WTC11 (cell line): ENCODE data around the gene LFNG. TPM values are rescaled to one million over a fixed set of nuclear protein-coding genes. Genes with fewer than 3 reads are reported as not detected.

Experiments
- ATAC-seq: fragments of 200-7000 bp; cut with Tn5 transposase; 2 replicates; pipeline ENCODE4 v1.10.0; 2021; ENCODE audit warnings: mild to moderate bottlenecking, moderate library complexity
- CTCF ChIA-PET: fragments of 300-600 bp; sonication (Branson Sonifier 250); formaldehyde crosslinking; loops from one replicate; lab custom pipeline; 2021; ENCODE audit warnings: antibody characterized with exemption; lab: Charles Lee
- POLR2A ChIA-PET: fragments of 350-600 bp; sonication (Branson Sonifier 250); formaldehyde crosslinking; loops from one replicate; lab custom pipeline; 2021; ENCODE audit warnings: antibody characterized with exemption; lab: Charles Lee
- DNase-seq: peaks from one replicate; pipeline ENCODE4 v3.0.0; 2021; ENCODE audit warnings: low spot score
- H3K27ac Mint-ChIP-seq: 2 replicates; pipeline ENCODE4 v1.8.0; 2021; ENCODE audit warnings: mixed read lengths
- H3K27me3 Mint-ChIP-seq: 2 replicates; pipeline ENCODE4 v1.8.0; 2021; ENCODE audit warnings: low read depth, mild to moderate bottlenecking, moderate library complexity, mixed read lengths
- H3K36me3 Mint-ChIP-seq: 2 replicates; pipeline ENCODE4 v1.8.0; 2021; ENCODE audit warnings: mixed read lengths
- H3K4me1 Mint-ChIP-seq: 2 replicates; pipeline ENCODE4 v1.8.0; 2022; ENCODE audit warnings: mixed read lengths
- H3K4me3 Mint-ChIP-seq: 2 replicates; pipeline ENCODE4 v1.8.0; 2021; ENCODE audit warnings: mild to moderate bottlenecking, moderate library complexity, mixed read lengths
- H3K9me3 Mint-ChIP-seq: 2 replicates; pipeline ENCODE4 v1.8.0; 2021; ENCODE audit warnings: mixed read lengths
- ETV6 ChIP-seq: sonication (generic); formaldehyde crosslinking; IDR thresholded peaks from 2 replicates; pipeline ENCODE4 v1.8.1; 2022; ENCODE audit warnings: mild to moderate bottlenecking, missing genetic modification reagents
- JAZF1 ChIP-seq: fragments of 250-450 bp; sonication (Bioruptor Pico); IDR thresholded peaks from 2 replicates; pipeline ENCODE4 v1.9.0; 2021; ENCODE audit warnings: moderate library complexity, mild to moderate bottlenecking, inconsistent platforms
- NR1H2 ChIP-seq: sonication (generic); formaldehyde crosslinking; IDR thresholded peaks from 2 replicates; pipeline ENCODE4 v1.9.0; 2021; ENCODE audit warnings: mild to moderate bottlenecking, moderate library complexity, missing genetic modification reagents
- SMAD3 ChIP-seq: sonication (generic); formaldehyde crosslinking; IDR thresholded peaks from 2 replicates; pipeline ENCODE4 v1.8.0; 2022; ENCODE audit warnings: missing genetic modification reagents, mild to moderate bottlenecking, borderline replicate concordance
- SMAD4 ChIP-seq: sonication (generic); formaldehyde crosslinking; IDR thresholded peaks from 2 replicates; pipeline ENCODE4 v1.8.0; 2022; ENCODE audit warnings: mild to moderate bottlenecking, missing genetic modification reagents
- SOX15 ChIP-seq: fragments of 250-450 bp; sonication (Bioruptor Pico); IDR thresholded peaks from 2 replicates; pipeline ENCODE4 v1.9.0; 2021; ENCODE audit warnings: mild to moderate bottlenecking
- TP53 ChIP-seq: sonication (generic); formaldehyde crosslinking; IDR thresholded peaks from 2 replicates; pipeline ENCODE4 v1.8.1; 2023; ENCODE audit warnings: mild to moderate bottlenecking, missing genetic modification reagents
- ZNF121 ChIP-seq: sonication (generic); formaldehyde crosslinking; IDR thresholded peaks from 2 replicates; pipeline ENCODE4 v1.8.0; 2023; ENCODE audit warnings: missing genetic modification reagents
- ZNF423 ChIP-seq: fragments of 250-450 bp; sonication (Bioruptor Pico); IDR thresholded peaks from 2 replicates; pipeline ENCODE4 v2.1.2; 2022; ENCODE audit warnings: mild to moderate bottlenecking, moderate library complexity
- ZNF671 ChIP-seq: fragments of 250-450 bp; sonication (Bioruptor Pico); IDR thresholded peaks from 2 replicates; pipeline ENCODE4 v1.8.0; 2021; ENCODE audit warnings: mild to moderate bottlenecking
- total RNA-seq: library from RNA; stranded (reverse); gene quantifications from 3 replicates; pipeline ENCODE4 v1.2.3, GENCODE V29; 2021
- TF ChIP-seq, protein P1 (sequence below): sonication (generic); formaldehyde crosslinking; IDR thresholded peaks from 2 replicates; pipeline ENCODE4 v1.8.0; 2022; ENCODE audit warnings: mild to moderate bottlenecking, missing genetic modification reagents
- TF ChIP-seq, protein P2 (sequence below): sonication (generic); formaldehyde crosslinking; IDR thresholded peaks from 2 replicates; pipeline ENCODE4 v1.8.1; 2023; ENCODE audit warnings: mild to moderate bottlenecking, moderate library complexity, missing genetic modification reagents
- TF ChIP-seq, protein P3 (sequence below): sonication (generic); formaldehyde crosslinking; IDR thresholded peaks from 2 replicates; pipeline ENCODE4 v1.8.1; 2022; ENCODE audit warnings: mild to moderate bottlenecking, moderate library complexity, missing genetic modification reagents
- TF ChIP-seq, protein P4 (sequence below): sonication (generic); formaldehyde crosslinking; IDR thresholded peaks from 2 replicates; pipeline ENCODE4 v1.8.1; 2022; ENCODE audit warnings: mild to moderate bottlenecking, missing genetic modification reagents, moderate library complexity, borderline replicate concordance
- TF ChIP-seq, protein P5 (sequence below): sonication (generic); formaldehyde crosslinking; IDR thresholded peaks from 2 replicates; pipeline ENCODE4 v1.8.1; 2023; ENCODE audit warnings: mild to moderate bottlenecking, missing genetic modification reagents, borderline replicate concordance
- TF ChIP-seq, protein P6 (sequence below): sonication (generic); formaldehyde crosslinking; IDR thresholded peaks from 2 replicates; pipeline ENCODE4 v1.8.0; 2022; ENCODE audit warnings: missing genetic modification reagents
- TF ChIP-seq, protein P7 (sequence below): sonication (generic); formaldehyde crosslinking; IDR thresholded peaks from 2 replicates; pipeline ENCODE4 v1.8.0; 2023; ENCODE audit warnings: missing genetic modification reagents
- TF ChIP-seq, protein P8 (sequence below): fragments of 250-450 bp; sonication (Bioruptor Pico); IDR thresholded peaks from 2 replicates; pipeline ENCODE4 v2.1.2; 2022; ENCODE audit warnings: mild to moderate bottlenecking, moderate library complexity

Gene LFNG
- total RNA-seq, 1 experiment from 2014 or later, result 29.4 TPM

DNA sequence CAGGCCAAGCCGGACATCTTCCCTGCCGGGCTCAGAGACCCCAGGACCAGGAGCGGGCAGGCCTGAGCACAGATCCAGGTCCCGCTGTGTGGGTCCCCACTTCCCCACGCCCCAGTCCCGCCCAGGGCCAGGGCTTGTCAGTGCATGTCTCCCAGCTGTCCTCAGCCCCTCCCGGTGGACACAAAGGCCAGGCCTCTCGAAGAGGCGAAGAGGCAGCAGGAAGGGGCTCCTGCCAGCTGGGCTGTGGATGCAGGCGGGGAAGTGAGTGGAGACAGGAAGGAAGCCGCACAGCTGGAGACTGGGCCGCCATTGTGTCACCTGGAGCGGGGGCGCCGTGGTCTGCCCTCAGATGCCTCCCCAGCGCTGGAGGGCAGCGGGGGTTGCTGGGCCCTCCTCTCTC lies 48.2 kb upstream of the LFNG start (continued):
- TF ChIP-seq, protein P1, sequence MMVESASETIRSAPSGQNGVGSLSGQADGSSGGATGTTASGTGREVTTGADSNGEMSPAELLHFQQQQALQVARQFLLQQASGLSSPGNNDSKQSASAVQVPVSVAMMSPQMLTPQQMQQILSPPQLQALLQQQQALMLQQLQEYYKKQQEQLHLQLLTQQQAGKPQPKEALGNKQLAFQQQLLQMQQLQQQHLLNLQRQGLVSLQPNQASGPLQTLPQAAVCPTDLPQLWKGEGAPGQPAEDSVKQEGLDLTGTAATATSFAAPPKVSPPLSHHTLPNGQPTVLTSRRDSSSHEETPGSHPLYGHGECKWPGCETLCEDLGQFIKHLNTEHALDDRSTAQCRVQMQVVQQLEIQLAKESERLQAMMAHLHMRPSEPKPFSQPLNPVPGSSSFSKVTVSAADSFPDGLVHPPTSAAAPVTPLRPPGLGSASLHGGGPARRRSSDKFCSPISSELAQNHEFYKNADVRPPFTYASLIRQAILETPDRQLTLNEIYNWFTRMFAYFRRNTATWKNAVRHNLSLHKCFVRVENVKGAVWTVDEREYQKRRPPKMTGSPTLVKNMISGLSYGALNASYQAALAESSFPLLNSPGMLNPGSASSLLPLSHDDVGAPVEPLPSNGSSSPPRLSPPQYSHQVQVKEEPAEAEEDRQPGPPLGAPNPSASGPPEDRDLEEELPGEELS (CRISPR knock-in tag), result peak; percentile 82
- 0 out of 2 replicates have a peak, but pooled peaks have one; percentile 43 for TF ChIP-seq ZNF121 (CRISPR knock-in tag)
- TF ChIP-seq, protein P2, sequence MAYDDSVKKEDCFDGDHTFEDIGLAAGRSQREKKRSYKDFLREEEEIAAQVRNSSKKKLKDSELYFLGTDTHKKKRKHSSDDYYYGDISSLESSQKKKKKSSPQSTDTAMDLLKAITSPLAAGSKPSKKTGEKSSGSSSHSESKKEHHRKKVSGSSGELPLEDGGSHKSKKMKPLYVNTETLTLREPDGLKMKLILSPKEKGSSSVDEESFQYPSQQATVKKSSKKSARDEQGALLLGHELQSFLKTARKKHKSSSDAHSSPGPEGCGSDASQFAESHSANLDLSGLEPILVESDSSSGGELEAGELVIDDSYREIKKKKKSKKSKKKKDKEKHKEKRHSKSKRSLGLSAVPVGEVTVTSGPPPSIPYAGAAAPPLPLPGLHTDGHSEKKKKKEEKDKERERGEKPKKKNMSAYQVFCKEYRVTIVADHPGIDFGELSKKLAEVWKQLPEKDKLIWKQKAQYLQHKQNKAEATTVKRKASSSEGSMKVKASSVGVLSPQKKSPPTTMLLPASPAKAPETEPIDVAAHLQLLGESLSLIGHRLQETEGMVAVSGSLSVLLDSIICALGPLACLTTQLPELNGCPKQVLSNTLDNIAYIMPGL (CRISPR knock-in tag), result peak; percentile 33; the same call in 1 of the 2 replicates
- TF ChIP-seq, protein P3, sequence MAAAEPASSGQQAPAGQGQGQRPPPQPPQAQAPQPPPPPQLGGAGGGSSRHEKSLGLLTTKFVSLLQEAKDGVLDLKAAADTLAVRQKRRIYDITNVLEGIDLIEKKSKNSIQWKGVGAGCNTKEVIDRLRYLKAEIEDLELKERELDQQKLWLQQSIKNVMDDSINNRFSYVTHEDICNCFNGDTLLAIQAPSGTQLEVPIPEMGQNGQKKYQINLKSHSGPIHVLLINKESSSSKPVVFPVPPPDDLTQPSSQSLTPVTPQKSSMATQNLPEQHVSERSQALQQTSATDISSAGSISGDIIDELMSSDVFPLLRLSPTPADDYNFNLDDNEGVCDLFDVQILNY (CRISPR knock-in tag), result 0 out of 2 replicates have a peak, but pooled peaks have one; percentile 55
- peak; percentile 72 for TF ChIP-seq ZNF423 (CRISPR knock-in tag)
- TF ChIP-seq, all 79 proteins: peak for 8

DNA sequence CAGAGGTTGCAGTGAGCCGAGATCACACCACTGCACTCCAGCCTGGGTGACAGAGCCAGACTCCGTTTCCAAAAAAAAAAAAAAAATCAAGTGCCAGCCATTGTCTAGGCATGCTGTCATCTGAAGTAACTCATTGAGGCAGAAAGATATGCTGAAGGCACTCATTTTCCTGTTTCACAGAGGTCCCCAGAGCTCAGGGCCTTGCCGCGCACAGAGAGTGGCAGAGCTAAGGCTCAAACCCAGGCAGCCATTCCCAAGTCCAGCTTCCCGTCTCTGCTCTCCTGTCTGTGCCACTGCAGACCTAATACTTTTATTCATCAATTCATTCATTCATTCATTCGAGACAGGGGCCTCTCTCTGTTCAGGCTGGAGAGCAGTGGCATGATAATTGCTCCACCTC lies 46.8 kb upstream of the LFNG start:
- ATAC-seq, result no peak
- H3K36me3 Mint-ChIP-seq, result no peaks in the 10 kb centered on the region
- peaks cover 39% of the 10 kb centered on the region for H3K4me1 Mint-ChIP-seq
- no peak for DNase-seq
- ChIA-PET CTCF (interaction anchor here (0.9 to 9.8 kb wide), 3 partner anchors 21 to 251 kb away, joined by 3 to 288 read pairs (median 66); no protein-coding TSS in a partner anchor), POLR2A (no interaction called here)
- H3K27me3 Mint-ChIP-seq, result no peaks in the 10 kb centered on the region
- H3K27ac Mint-ChIP-seq, result no peak overlapping the region
- H3K4me3 Mint-ChIP-seq, result no peak overlapping the region
- H3K9me3 Mint-ChIP-seq, result no peaks in the 10 kb centered on the region
- TF ChIP-seq, protein P4, sequence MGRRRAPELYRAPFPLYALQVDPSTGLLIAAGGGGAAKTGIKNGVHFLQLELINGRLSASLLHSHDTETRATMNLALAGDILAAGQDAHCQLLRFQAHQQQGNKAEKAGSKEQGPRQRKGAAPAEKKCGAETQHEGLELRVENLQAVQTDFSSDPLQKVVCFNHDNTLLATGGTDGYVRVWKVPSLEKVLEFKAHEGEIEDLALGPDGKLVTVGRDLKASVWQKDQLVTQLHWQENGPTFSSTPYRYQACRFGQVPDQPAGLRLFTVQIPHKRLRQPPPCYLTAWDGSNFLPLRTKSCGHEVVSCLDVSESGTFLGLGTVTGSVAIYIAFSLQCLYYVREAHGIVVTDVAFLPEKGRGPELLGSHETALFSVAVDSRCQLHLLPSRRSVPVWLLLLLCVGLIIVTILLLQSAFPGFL (CRISPR knock-in tag), result no peak
- TF ChIP-seq SMAD4 (no peak), NR1H2 (CRISPR knock-in tag) (no peak), SOX15 (CRISPR knock-in tag) (no peak), ETV6 (CRISPR knock-in tag) (no peak), ZNF671 (CRISPR knock-in tag) (no peak), TP53 (CRISPR knock-in tag) (no peak), JAZF1 (no peak), SMAD3 (no peak)
- TF ChIP-seq, protein P5, sequence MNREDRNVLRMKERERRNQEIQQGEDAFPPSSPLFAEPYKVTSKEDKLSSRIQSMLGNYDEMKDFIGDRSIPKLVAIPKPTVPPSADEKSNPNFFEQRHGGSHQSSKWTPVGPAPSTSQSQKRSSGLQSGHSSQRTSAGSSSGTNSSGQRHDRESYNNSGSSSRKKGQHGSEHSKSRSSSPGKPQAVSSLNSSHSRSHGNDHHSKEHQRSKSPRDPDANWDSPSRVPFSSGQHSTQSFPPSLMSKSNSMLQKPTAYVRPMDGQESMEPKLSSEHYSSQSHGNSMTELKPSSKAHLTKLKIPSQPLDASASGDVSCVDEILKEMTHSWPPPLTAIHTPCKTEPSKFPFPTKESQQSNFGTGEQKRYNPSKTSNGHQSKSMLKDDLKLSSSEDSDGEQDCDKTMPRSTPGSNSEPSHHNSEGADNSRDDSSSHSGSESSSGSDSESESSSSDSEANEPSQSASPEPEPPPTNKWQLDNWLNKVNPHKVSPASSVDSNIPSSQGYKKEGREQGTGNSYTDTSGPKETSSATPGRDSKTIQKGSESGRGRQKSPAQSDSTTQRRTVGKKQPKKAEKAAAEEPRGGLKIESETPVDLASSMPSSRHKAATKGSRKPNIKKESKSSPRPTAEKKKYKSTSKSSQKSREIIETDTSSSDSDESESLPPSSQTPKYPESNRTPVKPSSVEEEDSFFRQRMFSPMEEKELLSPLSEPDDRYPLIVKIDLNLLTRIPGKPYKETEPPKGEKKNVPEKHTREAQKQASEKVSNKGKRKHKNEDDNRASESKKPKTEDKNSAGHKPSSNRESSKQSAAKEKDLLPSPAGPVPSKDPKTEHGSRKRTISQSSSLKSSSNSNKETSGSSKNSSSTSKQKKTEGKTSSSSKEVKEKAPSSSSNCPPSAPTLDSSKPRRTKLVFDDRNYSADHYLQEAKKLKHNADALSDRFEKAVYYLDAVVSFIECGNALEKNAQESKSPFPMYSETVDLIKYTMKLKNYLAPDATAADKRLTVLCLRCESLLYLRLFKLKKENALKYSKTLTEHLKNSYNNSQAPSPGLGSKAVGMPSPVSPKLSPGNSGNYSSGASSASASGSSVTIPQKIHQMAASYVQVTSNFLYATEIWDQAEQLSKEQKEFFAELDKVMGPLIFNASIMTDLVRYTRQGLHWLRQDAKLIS (CRISPR knock-in tag), result no peak
- TF ChIP-seq, protein P6, sequence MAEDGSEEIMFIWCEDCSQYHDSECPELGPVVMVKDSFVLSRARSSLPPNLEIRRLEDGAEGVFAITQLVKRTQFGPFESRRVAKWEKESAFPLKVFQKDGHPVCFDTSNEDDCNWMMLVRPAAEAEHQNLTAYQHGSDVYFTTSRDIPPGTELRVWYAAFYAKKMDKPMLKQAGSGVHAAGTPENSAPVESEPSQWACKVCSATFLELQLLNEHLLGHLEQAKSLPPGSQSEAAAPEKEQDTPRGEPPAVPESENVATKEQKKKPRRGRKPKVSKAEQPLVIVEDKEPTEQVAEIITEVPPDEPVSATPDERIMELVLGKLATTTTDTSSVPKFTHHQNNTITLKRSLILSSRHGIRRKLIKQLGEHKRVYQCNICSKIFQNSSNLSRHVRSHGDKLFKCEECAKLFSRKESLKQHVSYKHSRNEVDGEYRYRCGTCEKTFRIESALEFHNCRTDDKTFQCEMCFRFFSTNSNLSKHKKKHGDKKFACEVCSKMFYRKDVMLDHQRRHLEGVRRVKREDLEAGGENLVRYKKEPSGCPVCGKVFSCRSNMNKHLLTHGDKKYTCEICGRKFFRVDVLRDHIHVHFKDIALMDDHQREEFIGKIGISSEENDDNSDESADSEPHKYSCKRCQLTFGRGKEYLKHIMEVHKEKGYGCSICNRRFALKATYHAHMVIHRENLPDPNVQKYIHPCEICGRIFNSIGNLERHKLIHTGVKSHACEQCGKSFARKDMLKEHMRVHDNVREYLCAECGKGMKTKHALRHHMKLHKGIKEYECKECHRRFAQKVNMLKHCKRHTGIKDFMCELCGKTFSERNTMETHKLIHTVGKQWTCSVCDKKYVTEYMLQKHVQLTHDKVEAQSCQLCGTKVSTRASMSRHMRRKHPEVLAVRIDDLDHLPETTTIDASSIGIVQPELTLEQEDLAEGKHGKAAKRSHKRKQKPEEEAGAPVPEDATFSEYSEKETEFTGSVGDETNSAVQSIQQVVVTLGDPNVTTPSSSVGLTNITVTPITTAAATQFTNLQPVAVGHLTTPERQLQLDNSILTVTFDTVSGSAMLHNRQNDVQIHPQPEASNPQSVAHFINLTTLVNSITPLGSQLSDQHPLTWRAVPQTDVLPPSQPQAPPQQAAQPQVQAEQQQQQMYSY (CRISPR knock-in tag), result no peak
- TF ChIP-seq, protein P7, sequence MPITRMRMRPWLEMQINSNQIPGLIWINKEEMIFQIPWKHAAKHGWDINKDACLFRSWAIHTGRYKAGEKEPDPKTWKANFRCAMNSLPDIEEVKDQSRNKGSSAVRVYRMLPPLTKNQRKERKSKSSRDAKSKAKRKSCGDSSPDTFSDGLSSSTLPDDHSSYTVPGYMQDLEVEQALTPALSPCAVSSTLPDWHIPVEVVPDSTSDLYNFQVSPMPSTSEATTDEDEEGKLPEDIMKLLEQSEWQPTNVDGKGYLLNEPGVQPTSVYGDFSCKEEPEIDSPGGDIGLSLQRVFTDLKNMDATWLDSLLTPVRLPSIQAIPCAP (CRISPR knock-in tag), result no peak
- TF ChIP-seq, protein P8, sequence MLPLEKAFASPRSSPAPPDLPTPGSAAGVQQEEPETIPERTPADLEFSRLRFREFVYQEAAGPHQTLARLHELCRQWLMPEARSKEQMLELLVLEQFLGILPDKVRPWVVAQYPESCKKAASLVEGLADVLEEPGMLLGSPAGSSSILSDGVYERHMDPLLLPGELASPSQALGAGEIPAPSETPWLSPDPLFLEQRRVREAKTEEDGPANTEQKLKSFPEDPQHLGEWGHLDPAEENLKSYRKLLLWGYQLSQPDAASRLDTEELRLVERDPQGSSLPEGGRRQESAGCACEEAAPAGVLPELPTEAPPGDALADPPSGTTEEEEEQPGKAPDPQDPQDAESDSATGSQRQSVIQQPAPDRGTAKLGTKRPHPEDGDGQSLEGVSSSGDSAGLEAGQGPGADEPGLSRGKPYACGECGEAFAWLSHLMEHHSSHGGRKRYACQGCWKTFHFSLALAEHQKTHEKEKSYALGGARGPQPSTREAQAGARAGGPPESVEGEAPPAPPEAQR (CRISPR knock-in tag), result no peak
